Ishikawa (cell line): ENCODE results near the gene UTP11.

ENCODE experiments used
- CEBPB ChIP-seq: IDR thresholded peaks from 2 replicates; pipeline ENCODE4 v1.6.1; 2012
- CREB1 ChIP-seq: IDR thresholded peaks from 2 replicates; pipeline ENCODE4 v1.6.1; 2012; ENCODE audit warnings: low read depth
- EGR1 ChIP-seq: IDR thresholded peaks from 2 replicates; pipeline ENCODE4 v1.6.1; 2012
- EP300 ChIP-seq: IDR thresholded peaks from 2 replicates; pipeline ENCODE4 v1.6.1; 2012; ENCODE audit warnings: borderline replicate concordance
- FOXM1 ChIP-seq: IDR thresholded peaks from 2 replicates; pipeline ENCODE4 v1.6.1; 2012; ENCODE audit warnings: low read depth, borderline replicate concordance
- NFIC ChIP-seq: IDR thresholded peaks from 2 replicates; pipeline ENCODE4 v1.6.1; 2012
- RAD21 ChIP-seq: IDR thresholded peaks from 2 replicates; pipeline ENCODE4 v1.6.1; 2012; ENCODE audit warnings: low read depth
- TAF1 ChIP-seq: IDR thresholded peaks from 2 replicates; pipeline ENCODE4 v1.6.1; 2012; ENCODE audit warnings: low read depth, mild to moderate bottlenecking
- TCF12 ChIP-seq: IDR thresholded peaks from 2 replicates; pipeline ENCODE4 v1.6.1; 2012; ENCODE audit warnings: low read depth
- TEAD4 ChIP-seq: IDR thresholded peaks from 2 replicates; pipeline ENCODE4 v1.6.1; 2012
- YY1 ChIP-seq: IDR thresholded peaks from 2 replicates; pipeline ENCODE4 v1.6.1; 2012; ENCODE audit warnings: low read depth
- ZBTB7A ChIP-seq: IDR thresholded peaks from 2 replicates; pipeline ENCODE4 v1.6.1; 2012; ENCODE audit warnings: low read depth
- TF ChIP-seq, protein P1 (sequence below): IDR thresholded peaks from 2 replicates; pipeline ENCODE4 v1.6.1; 2012
- TF ChIP-seq, protein P2 (sequence below): IDR thresholded peaks from 2 replicates; pipeline ENCODE4 v1.6.1; 2012
- TF ChIP-seq, protein P3 (sequence below): IDR thresholded peaks from 2 replicates; pipeline ENCODE4 v1.6.1; 2012; ENCODE audit warnings: low read depth, mild to moderate bottlenecking

UTP11 gene

DNA sequence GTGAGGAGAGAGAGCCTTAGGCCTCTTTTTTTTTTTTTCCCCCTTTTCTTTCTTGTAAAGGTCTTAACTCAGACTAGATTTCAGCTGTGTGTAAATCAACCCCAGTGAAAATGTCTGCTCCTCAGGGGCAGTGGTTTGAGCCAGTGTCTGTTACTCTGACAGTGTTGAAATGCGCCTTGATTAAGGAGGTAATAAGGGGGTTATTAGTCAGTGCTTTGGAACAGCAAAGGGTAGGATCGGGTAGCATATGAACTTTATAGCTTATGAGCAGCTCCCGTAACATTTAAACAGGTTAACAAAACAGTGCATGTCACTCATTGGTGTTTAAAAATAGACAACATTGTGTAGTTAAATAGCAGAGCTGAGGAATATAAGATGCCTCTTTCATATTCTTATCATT, 10.3 kb downstream of the UTP11 start:
- TF ChIP-seq TEAD4 (no peak), TCF12 (no peak), CREB1 (no peak), NFIC (no peak), EGR1 (no peak), CEBPB (no peak)

DNA sequence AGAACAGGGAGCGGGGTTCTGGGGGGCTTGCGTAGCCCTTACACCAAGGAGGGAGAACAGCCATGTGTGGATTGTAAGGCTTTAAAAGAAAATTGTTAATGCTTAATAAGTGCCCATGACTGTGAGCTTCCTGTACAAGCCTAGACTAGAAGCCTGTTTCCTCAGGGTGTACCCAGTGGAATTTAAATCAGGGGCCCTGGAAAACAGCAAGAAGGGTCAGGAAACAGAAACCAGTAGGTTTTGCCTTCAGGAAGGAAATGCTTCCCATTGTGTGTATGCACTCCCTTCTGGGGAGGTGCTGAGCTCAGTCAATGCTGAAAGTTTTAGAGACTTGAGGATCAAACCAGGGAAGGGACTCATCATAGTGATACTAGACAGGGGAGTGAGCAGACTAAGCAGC, 12.7 kb downstream of the UTP11 start:
- TF ChIP-seq CEBPB = no peak
- no peak for TF ChIP-seq NFIC
- TF ChIP-seq FOXM1 = no peak
- TF ChIP-seq, protein P1, sequence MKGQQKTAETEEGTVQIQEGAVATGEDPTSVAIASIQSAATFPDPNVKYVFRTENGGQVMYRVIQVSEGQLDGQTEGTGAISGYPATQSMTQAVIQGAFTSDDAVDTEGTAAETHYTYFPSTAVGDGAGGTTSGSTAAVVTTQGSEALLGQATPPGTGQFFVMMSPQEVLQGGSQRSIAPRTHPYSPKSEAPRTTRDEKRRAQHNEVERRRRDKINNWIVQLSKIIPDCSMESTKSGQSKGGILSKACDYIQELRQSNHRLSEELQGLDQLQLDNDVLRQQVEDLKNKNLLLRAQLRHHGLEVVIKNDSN = no peak
- no peak for TF ChIP-seq EP300
- no peak for TF ChIP-seq YY1
- TF ChIP-seq TEAD4 = no peak
- TF ChIP-seq RAD21 = no peak
- TF ChIP-seq, protein P2, sequence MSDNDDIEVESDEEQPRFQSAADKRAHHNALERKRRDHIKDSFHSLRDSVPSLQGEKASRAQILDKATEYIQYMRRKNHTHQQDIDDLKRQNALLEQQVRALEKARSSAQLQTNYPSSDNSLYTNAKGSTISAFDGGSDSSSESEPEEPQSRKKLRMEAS = no peak
- TF ChIP-seq EGR1 = no peak
- TF ChIP-seq TCF12 = no peak

DNA sequence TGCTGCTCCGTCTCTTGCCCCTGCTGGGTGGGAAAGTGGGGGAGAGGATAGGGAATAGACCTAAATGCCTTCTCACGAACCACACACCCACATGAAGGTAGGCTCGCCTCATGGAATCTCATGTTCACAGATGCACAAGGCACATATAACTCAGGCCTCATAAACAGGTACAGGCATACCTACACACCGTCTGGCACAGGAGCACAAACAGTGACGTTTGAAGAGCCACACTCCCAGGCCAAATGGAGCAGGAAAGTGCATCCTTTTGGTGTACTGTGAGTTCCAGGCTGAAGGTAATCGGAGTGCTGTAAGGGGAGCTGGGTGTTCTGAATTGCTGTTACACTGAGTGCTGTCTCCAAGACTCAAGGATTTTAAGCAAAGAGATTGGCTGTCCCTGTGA, 13.1 kb downstream of the UTP11 start:
- TF ChIP-seq, protein P3, sequence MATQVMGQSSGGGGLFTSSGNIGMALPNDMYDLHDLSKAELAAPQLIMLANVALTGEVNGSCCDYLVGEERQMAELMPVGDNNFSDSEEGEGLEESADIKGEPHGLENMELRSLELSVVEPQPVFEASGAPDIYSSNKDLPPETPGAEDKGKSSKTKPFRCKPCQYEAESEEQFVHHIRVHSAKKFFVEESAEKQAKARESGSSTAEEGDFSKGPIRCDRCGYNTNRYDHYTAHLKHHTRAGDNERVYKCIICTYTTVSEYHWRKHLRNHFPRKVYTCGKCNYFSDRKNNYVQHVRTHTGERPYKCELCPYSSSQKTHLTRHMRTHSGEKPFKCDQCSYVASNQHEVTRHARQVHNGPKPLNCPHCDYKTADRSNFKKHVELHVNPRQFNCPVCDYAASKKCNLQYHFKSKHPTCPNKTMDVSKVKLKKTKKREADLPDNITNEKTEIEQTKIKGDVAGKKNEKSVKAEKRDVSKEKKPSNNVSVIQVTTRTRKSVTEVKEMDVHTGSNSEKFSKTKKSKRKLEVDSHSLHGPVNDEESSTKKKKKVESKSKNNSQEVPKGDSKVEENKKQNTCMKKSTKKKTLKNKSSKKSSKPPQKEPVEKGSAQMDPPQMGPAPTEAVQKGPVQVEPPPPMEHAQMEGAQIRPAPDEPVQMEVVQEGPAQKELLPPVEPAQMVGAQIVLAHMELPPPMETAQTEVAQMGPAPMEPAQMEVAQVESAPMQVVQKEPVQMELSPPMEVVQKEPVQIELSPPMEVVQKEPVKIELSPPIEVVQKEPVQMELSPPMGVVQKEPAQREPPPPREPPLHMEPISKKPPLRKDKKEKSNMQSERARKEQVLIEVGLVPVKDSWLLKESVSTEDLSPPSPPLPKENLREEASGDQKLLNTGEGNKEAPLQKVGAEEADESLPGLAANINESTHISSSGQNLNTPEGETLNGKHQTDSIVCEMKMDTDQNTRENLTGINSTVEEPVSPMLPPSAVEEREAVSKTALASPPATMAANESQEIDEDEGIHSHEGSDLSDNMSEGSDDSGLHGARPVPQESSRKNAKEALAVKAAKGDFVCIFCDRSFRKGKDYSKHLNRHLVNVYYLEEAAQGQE = no peak
- no peak for TF ChIP-seq FOXM1
- TF ChIP-seq EGR1 = no peak
- no peak for TF ChIP-seq RAD21
- TF ChIP-seq CEBPB = no peak
- TF ChIP-seq TEAD4 = no peak
- TF ChIP-seq, protein P2 = no peak
- no peak for TF ChIP-seq ZBTB7A
- no peak for TF ChIP-seq NFIC
- no peak for TF ChIP-seq TAF1
- no peak for TF ChIP-seq CREB1
- no peak for TF ChIP-seq YY1
- TF ChIP-seq, protein P1 = no peak
- no peak for TF ChIP-seq EP300
- TF ChIP-seq TCF12 = no peak

DNA sequence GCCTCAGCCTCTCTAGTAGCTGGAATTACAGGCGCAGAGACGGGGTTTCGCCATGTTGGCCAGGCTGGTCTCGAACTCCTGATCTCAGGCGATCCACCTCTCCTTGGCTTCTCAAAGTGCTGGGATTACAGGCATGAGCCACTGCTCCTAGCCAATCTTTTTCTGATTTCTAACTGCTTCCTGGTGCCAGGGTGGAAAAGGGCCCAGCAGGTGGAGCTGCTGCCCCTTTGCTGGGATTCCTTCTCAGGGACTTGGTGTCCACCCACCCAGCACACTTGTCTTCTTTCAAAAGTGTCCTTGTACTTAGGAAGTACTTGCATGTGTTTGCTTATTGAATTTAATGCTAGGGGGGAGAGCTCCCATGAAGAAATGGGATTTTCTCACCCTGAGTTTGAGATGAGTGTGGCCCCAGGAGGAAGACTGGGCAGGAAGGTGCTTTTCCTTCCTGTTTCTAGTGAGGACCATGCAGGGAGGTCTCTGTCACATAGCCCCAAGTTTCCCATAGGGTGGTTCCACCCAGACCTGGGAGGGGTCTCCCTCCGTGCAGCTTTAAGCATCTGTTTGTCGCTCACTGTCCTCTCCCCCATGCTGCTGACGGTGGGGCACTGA, 14.2 kb downstream of the UTP11 start:
- TF ChIP-seq, protein P3 = no peak
- TF ChIP-seq RAD21 = peak; percentile 56

DNA sequence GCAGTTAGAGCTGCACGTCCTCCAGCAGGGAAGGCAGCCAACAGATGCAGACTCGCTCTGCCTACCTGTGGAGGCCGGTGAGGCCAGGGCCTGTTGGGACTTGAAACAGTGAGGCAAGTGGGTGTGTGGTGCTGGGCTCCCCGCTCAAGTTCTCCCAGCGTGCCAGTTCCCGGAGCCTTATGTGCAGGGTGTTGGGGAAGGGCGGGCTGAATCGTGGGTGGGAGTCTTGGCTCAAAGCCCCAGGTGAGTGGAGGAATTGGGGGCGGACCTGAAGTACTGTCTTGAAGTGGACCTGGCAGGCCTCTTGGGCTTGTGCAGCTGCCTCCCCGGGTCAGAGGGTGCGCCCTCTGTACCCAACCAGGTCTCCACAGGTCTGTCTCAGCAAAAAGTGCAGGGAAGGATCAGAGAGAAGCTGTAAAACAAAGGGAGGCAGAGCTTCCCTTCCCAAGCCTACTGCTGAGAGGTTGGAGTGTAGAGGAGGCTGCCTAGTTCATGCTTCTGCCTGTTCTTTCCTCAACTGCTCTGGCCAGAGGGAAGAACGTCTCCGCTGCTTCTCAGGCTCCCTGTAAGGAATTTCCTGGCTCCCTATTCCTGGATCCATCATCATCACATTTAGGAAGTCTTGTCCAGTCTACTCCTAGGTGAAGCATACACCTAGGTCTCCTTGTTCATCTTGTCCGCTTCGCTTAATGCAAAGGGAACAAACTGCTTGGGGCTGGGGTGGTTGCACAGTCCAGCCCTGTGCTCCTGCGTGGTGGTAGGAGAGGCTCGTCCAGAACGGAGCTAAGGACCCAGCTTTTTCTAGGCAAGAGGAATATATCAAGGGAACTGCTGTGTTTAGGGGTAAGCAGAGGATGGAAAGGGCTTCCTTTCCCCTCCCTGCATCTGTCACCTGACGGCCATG, 14.9 kb downstream of the UTP11 start:
- TF ChIP-seq TCF12 (no peak), NFIC (no peak), RAD21 (no peak), EP300 (no peak), YY1 (no peak), TEAD4 (no peak), ZBTB7A (no peak), EGR1 (no peak), CREB1 (no peak), CEBPB (no peak), TAF1 (no peak), FOXM1 (no peak)
- TF ChIP-seq, protein P2 = no peak
- TF ChIP-seq, protein P1 = no peak
- TF ChIP-seq, protein P3 = no peak
